ENCODE results near the gene PI4KA.
A peak's percentile ranks its signal among the peaks of the same experiment; 100 is the strongest.

Gene PI4KA

GRCh38 chr22:20814221-20814808 is 44.3 kb downstream of the PI4KA start:
- no peak for DNase-seq

GRCh38 chr22:20813056-20813455 is 45.6 kb downstream of the PI4KA start:
- DNase-seq = no peak

- no peak for DNase-seq
These were observed 46.5 kb downstream of the PI4KA start for GRCh38 chr22:20811971-20812660.

- no peak for DNase-seq
These were observed 47.4 kb downstream of the PI4KA start for GRCh38 chr22:20811171-20811570.

GRCh38 chr22:20810645-20811044 is 48.0 kb downstream of the PI4KA start:
- no peak for DNase-seq

GRCh38 chr22:20809538-20810185 is 48.9 kb downstream of the PI4KA start:
- DNase-seq = no peak

- no peak for DNase-seq
These were observed 49.8 kb downstream of the PI4KA start for GRCh38 chr22:20808844-20809243.

- DNase-seq = peak; percentile 96
These were observed 51.3 kb downstream of the PI4KA start for GRCh38 chr22:20807315-20807752.

GRCh38 chr22:20805972-20806471 is 52.6 kb downstream of the PI4KA start:
- DNase-seq = peak; percentile 50

GRCh38 chr22:20804650-20805049 is 54.0 kb downstream of the PI4KA start:
- no peak for DNase-seq

GRCh38 chr22:20803696-20804324 is 54.8 kb downstream of the PI4KA start:
- peak; percentile 21 for DNase-seq

- no peak for DNase-seq
These were observed 55.6 kb downstream of the PI4KA start for GRCh38 chr22:20802922-20803553.

- DNase-seq = no peak
These were observed 56.2 kb downstream of the PI4KA start for GRCh38 chr22:20802452-20802851.

- DNase-seq = no peak
These were observed 59.2 kb downstream of the PI4KA start for GRCh38 chr22:20799449-20799848.

- no peak for DNase-seq
These were observed 59.6 kb downstream of the PI4KA start for GRCh38 chr22:20798974-20799373.

GRCh38 chr22:20798218-20798617 is 60.4 kb downstream of the PI4KA start:
- no peak for DNase-seq

- no peak for DNase-seq
These were observed 61.9 kb downstream of the PI4KA start for GRCh38 chr22:20796731-20797130.

GRCh38 chr22:20794650-20795413 is 63.8 kb downstream of the PI4KA start:
- no peak for DNase-seq

- DNase-seq = no peak
These were observed 64.6 kb downstream of the PI4KA start for GRCh38 chr22:20793748-20794649.

GRCh38 chr22:20792966-20793728 is 65.5 kb downstream of the PI4KA start:
- peak; percentile 54 for DNase-seq
